ENCODE measurements around the gene TMEM19.

GRCh38 chr12:71732357-71732712 is 46.5 kb downstream of the TMEM19 start:
- TF ChIP-seq EZH2 (IDR thresholded peaks at IDR 0.05) (no peak), POLR2AphosphoS5 (IDR thresholded peaks at IDR 0.05; ENCODE audit: borderline replicate concordance, low read depth, low read length) (no peak), FOXP2 (optimal IDR thresholded peaks at IDR 0.05; ENCODE audit: control extremely low read depth, extremely low read length, insufficient read depth) (no peak)

All from SK-N-MC (cell line).